ENCODE results near the gene SEPTIN1.

Gene SEPTIN1

DNA sequence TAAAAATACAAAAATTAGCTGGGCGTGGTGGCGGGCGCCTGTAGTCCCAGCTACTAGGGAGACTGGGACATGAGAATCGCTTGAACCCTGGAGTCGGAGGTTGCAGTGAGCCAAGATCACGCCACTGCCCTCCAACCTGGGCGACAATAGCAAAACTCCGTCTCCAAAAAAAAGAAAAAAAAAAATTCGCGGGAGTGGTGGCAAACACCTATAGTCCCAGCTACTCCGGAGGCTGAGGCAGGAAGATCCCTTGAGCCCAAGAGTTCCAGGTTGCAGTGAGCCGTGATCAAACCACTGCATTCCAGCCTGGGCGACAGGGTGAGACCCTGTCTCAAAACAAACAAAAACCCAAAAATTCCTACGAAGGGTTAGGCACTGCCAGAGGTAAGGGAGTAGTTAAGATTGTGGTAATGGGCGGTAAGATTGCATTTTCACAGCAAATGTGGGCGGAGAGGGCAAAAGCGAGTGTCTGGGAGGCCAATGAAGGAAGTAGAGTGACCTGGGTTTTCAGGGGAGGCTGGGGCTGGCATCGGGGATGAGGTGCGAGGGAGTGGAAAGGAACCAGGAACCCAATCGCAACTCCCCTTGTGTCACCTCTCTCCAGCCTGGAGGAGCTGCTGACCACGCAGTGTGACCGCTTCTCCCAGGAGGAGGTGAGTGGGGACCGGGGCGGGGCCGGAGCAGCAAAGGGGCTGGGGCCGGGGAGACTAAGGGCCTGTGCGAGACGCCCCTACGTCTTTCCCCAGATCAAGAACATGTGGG, 5.1 kb downstream of the SEPTIN1 start:
- peak in 5 of 51 donors; percentile 56 to 75 (median 69) for DNase-seq

DNA sequence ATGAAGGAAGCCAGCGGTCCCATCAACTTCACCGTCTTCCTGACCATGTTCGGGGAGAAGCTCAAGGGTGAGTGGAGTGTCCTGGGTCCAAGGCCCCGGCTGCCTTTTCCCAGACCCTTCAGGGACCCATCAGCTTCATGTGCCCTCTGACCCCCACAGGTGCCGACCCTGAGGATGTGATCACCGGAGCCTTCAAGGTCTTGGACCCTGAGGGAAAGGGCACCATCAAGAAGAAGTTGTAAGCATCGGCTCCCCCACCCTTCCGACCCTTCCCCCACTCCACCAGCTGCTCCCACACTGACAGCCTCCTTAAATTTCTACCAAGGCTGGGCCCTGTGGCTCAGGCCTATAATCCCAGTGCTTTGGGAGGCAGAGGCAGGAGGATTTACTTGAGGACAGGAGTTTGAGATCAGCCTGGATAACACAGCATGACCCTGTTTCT, 5.9 kb downstream of the SEPTIN1 start:
- DNase-seq, result no peak

DNA sequence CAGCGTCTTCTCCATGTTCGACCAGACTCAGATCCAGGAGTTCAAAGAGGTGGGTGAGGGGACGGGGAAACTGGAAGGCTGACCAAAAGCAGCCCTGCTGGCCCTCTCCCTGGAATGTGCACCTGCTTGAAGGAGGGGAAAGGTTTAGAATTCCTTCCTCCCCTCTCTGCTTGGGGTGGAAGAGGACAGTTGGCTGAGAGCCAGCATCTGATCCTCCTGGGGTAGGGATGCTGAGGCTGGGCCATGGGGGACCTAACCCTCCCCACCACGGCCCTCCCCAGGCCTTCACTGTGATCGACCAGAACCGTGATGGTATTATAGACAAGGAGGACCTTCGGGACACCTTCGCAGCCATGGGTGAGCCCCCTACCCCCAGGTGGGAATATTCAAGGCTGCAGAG, 6.5 kb downstream of the SEPTIN1 start:
- no peak for DNase-seq

DNA sequence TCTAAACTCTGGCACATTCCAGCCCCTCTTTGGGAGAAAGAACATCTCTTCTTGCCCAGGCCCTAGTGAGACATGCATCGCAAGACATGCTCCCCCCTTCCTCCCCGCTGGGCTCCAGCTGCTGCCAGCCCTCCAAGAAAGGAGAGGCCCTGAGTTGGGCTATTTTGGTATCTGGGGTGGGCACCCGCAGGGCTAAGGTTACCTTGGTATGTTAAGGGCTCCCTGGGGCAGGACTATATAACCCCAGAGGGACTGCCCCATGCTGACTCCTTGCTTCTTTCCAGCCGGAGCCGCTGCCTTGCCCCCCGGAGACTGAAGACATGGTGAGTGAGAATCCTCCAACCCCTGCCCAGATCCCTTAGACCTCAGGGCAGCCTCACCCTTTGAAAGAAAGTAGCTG, 7.8 kb downstream of the SEPTIN1 start, which contains the start of gene MYL11:
Gene MYL11, plus strand, starts transcription at position 265 of the 400 bp plus-strand sequence. Its CDS starts 56 bp downstream, at position 321.
- DNase-seq, result no peak

DNA sequence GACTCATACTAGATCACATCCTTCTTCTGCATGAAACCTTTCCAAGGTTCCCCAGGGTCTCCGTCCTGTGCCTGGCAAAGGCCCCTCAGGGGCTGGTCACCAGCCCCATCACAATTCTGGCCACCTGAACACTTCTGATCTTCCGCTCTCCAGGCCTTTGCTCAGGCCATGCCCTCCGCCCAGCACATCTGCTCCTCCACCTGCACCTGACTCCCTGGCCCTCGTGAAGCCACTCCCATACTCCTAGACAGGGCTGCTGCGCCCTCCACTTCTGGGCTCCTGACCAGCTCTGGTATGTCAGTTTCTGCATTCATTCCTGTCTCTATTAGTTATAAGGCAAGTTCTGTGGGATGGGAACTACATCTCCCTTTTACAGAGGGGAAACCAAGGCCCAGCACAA, 9.6 kb downstream of the SEPTIN1 start:
- no peak for DNase-seq

DNA sequence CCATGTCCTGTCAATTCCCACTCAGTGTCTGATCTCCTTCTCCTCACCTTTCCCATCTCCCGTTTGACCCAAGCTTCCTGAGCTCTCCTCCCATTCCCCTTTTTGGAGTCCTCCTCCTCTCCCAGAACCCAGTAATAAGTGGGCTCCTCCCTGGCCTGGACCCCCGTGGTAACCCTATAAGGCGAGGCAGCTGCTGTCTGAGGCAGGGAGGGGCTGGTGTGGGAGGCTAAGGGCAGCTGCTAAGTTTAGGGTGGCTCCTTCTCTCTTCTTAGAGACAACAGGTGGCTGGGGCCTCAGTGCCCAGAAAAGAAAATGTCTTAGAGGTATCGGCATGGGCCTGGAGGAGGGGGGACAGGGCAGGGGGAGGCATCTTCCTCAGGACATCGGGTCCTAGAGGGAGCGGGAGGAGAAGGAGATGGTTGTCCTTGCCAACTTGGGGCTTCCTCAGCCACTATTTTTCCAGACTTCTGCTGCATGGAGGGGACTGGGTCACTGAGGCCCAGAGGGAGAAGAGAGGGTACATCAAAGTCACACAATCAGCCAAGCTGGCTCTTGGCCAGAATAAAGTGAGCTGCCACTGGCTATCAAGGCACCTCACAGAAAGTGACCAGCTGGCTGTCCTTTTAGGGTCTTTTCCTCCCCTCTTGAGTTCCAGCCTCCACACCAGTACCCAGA, 10.2 kb downstream of the SEPTIN1 start:
- no peak for DNase-seq

DNA sequence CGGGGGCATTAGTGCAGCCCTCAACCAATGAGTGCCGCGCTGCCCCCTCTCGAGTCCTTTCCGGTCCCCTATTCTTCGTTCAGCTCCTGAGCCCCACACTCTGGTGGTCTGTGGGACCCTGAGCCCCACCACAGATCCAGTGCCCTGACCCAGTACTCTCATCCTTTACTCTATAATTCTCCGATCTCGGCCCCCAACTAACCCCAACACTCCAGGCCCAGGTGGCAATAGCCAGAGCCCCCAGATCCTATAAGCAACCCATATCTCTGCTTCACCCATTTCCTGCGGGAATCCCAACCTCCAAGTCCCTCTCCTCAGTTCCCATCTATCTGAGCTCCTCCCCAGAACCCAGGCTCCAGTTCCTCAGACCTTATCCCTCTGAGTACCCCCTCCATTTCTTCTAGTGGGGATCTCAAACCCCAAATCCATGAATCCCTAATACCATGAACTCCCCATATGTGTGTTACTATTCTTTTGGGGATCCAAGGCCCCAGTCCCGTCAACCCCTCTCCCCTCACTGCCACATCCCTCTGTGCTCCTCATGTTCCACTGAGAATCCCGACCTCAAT, 11.0 kb downstream of the SEPTIN1 start:
- DNase-seq, result no peak

DNA sequence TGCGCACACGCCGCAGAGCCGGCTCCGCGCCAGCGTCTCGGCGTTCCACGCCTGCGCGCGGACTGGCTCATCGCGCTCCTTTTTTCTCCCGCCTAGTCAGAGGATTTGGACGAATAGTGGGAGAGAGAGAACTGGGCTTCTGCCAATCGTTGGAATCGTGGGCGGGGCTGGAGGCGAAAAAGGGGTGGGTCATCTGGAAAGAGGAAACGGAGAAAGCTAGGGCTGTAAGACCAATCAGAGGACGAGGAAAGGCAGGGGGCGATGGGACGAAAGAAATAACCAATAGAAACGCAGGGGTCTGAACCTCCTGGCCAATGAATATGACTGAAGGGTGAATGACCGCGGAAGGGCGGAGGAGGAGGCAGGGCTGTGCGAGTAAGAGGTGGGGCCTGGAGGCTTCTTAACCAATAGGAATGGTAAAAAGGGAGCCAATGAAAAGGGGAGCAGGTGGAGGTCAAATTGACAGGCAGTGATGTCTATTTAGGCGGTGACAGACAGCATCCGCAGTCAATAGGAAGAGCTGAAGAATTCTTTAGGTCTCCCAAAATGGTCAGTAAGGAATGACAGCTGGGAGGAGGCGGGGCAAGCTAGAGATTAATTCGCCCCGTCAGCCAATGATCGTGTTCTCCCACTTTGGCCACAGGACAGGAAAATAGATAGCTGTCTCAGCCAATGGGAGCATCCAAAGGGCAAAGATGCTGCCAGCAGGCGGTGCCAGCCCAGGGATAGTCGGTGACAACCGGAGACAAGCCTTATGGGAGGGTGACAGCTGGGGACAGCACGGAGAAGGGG, 11.7 kb downstream of the SEPTIN1 start, which contains the start of gene TBC1D10B:
Gene TBC1D10B, minus strand, starts transcription at position 39 of the 792 bp plus-strand sequence. CDS start 311 bp downstream, outside the sequence.
- DNase-seq, result peak; percentile 64 to 100 (median 100)

DNA sequence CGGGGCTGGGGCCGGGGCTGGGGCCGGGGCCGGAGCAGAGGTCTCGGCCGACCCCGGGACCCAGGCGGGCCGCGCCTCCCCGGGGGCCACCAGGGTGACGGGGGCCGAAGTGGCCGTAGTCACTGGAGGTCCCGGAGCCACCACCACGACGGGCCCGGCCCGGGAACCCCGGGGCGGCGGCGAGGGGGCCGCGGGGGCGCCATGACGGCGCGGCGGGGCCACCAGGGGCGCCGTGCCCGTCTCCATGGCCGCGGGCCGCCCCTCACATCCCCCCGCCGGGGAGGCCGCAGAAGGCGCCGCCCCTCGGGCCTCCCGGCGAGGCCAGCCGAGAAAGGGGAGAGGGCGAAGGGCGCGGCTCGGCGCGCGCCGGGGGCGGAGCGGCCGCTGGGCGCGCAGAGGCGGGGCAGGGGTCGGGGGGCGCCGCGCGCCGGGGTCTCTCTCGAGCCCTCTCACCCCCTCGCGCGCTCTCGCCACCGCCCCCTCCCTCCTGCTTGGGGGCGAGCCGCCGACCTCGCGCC, 12.4 kb downstream of the SEPTIN1 start:
- no peak for DNase-seq

DNA sequence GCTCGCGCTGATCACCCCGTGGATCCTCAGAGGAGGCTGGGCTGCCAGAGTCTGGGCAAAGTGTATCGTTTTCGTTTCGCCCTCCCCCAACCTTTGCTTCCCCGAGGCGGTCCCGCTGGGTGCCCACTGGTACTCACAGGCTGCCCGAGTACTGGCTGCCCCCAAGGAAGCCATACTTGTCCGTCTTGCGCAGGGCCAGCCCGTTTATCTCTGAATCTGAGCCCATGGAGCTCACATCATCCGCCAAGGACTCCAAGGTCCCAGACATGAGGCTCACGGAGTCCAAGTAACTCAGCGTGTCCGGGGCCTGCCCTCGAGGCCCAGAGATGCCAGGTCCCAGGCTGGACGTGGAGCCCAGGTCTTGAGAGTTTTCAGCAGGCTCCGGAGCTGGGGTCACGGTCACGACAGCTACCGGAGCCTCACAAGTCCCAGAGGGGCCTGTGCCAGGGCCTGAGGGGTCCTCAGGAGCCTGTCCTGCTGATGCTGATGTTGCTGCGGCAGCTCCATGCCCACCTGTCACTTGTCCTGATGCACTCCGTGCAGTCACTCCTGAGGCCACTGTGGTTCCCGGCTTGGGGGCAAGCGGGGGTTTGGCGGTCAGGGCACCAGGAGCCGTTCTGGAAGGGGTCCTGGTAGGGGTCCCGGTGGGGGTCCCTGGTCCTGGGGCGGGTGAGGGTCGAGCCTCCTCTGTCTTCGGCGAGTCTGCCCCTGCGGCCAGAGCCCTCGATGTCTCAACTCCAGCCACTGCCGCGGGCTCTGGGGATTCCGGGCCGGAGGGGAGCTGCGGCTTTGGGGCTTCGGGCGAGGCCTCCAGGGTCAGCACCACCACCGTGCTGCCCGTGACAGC, 13.0 kb downstream of the SEPTIN1 start:
- peak in 4 of 51 donors; percentile 16 to 36 (median 24) for DNase-seq

DNA sequence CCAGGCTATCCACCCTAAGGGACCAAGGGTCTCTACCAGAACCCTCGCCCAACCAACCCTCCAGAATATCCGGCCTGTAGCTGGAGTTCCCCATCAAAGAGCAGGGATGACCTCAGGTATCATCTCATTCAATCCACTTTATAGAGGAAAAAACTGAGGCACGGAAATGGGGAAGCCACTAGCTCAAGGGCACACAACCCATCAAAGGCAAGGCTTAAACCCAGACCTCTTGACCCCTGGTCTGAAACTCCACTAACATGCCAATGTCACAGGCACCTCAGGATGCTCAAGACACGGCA, 13.6 kb downstream of the SEPTIN1 start:
- no peak for DNase-seq

DNA sequence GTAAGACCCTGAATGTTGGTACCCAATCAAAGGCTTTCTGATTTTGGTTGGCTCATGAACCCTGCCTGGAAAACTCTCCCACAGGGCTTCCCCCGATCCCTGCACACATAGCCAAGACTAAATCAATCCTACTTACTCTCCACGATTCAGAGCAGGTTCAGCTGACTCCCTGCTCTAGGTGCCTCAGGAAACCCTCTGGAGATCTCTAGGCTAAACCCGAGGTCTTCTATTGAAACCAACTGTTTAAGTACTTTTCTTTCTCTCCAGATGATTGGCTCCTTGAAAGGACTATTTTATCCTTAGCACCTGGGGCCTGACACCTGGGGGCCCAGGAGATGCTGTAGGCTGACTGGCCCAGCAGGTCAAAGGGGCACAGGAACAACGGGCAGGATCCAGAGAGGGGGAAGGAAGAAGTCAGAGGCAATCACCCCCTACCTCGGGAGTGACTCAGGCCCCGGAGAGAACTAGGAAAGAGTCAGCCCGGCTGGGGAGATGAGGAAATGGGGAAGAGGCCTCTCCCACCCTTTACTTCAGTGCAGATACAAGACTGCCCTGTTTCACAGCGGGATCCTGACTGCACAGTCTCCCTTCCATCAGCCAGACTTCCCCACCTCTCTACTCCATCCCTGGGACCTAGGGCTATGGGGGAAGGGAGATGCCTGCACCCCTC, 14.1 kb downstream of the SEPTIN1 start:
- peak in 3 of 51 donors; percentile 12 to 26 (median 15) for DNase-seq

DNA sequence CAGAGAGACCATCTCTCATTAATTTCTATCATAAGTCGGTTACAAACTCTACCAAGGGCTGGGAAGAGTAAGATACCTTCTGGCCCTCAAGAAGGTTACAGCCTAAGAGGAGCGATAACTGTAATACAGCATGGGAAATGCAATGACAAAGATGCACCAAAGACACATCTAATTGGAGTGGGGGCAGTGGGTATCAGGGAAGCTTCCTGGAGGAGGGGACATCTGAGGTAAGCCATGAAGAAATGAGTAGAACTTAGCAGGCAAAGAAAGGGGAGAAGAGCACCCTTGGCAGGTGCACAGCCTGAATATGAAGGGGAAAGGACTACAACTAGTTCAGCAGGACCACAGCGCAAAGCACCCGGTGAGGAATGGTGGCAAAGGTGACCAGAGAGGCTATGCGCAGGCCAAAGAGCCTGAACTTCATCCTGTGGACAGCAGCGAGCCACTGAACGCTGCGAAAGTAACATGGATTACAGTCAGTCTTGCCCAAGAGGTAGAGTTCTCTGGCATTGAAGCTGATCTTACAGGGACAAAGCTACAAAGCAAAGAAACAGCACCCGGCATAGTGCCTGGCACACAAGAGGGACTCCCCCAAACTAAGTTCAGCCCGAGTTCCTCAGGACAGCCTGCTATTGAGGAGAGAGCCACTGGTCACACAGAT, 14.9 kb downstream of the SEPTIN1 start:
- no peak for DNase-seq

DNA sequence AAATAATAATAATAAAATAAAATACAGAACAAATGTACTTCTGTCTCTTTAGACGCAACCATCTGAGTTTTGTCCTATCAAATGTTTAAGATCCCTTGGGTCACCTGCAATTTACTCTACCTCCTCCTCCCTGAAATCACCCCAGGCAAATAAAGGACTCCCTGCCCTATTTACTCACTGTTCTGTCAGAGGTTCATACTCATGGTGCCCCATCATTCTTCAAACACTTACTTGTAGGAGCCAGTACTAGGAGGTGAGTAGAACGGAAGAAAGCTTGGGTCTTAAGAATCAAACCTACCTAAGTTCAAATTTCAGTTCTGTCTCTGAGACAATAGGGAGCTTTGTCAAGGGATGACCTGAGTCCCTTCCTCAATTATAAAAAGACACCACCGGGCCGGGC, 15.8 kb downstream of the SEPTIN1 start:
- no peak for DNase-seq

DNA sequence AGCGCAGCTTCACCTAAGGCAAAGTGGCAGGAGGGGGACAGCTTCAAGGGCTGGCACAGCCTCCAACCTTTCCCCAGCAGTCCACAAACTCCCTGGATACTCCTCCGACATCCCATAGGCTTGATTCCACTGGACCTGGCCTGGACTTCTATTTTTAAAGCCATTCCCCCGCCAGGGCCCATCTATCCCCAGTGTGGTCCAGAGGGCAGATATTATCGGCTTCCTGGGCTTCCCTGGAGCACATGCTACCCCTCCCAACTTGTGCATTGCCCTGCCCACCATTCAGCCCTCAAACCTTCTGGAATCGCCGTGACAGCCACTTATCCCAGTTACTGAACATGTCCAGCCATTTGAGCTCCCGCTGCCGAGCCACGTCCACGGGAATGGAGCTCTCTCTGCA, 17.2 kb downstream of the SEPTIN1 start:
- DNase-seq, result no peak

DNA sequence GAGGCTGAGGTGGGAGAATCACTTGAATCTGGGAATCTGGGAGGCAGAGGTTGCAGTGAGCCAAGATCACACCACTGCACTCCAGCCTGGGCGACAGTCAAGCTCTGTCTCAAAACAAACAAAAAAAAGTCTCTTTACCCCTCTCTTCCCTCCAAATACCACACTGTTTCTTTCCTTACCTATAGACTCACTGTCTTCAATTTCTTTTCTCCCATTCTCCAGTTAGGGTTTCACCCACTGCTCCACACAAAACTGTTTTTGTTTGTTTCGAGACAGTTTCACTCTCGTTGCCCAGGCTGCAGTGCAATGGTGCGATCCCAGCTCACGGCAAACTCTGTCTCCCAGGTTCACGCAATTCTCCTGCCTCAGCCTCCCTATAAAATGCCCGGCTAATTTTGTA, 21.2 kb downstream of the SEPTIN1 start:
- no peak for DNase-seq

DNA sequence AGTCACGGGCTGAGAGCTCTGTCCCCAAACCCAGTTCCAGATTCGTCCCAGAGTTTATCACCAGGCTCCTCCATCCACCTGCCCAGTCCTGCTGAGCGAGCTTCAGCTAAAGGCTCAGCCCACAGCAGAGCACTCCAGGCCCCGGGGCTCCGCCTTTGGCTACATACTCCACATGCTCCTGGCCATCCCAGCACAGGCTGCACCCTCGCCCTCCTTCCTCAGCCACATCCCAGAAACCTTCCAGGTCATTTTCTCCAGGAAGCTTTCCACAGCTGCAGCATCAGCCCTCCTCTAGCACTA, 22.5 kb downstream of the SEPTIN1 start:
- no peak for DNase-seq

DNA sequence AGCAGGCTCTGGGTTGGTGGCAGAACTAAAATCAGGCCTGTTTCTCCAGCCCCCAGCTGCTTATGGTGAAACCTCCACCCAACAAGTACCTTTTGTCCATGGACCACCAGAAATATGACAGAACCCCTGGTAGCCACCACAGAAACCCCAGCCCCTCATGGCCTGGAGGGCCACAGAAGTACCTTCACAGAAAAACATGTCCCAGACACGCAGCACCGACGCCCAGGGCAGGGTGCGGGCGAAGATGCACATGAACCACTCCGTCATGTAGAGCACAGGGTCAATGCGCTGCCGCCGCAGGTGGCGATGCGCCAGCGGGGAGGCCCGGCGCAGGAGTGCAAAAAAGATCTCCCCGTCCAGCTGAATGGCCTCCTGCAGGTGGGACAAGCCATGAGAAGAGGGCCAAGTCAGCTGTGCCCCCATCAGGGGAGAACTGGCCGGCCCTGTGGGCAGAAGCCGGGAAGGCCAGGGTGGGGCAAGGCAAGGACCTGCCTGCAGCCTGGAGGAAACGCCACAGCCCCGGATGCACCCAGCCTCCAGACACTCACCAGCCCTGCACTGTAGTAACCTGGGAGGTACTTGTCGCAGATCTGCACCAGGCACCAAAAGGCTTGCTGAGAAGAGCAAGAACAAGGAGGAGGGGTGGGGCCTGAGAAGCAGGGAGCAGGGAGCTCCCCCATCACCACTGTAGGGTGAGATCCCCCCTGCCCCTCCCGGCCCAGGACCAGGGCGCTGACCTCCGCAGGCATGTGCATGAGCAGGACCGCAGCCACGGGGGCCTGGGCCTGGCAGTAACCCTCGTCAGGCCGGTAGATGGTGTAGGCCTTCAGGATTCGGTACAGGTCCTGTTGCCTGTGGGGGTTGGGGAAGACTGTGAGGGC, 23.1 kb downstream of the SEPTIN1 start:
- DNase-seq, result no peak

DNA sequence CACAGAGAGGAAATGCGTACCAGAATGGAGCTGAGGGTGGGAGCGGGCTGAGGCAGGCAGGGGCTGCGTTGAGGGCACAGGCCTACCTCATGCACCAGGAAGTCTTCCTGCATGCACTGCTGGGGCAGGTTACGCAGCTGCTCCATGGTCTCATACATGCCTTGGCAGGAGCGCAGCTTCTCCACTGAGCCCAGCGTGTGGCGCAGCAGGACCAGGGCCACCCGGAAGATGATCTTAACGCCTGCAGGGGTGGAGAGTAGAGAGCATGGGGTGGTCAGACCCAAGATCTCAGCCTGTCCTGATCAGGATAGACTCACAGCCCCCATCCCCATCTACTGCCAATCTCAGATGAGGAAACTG, 23.8 kb downstream of the SEPTIN1 start:
- no peak for DNase-seq

Measured in hypothalamus (tissue), 51 donors.